HG03565 (cell line): Measurements from ENCODE around the gene ADAMTS2.

Source experiments
- ATAC-seq: cut with Tn5 transposase; IDR thresholded peaks from one replicate; pipeline ENCODE4 v1.9.1; 2021; ENCODE audit warnings: mild to moderate bottlenecking, moderate library complexity; ENCODE audit not compliant: unreplicated experiment

ADAMTS2 gene

DNA sequence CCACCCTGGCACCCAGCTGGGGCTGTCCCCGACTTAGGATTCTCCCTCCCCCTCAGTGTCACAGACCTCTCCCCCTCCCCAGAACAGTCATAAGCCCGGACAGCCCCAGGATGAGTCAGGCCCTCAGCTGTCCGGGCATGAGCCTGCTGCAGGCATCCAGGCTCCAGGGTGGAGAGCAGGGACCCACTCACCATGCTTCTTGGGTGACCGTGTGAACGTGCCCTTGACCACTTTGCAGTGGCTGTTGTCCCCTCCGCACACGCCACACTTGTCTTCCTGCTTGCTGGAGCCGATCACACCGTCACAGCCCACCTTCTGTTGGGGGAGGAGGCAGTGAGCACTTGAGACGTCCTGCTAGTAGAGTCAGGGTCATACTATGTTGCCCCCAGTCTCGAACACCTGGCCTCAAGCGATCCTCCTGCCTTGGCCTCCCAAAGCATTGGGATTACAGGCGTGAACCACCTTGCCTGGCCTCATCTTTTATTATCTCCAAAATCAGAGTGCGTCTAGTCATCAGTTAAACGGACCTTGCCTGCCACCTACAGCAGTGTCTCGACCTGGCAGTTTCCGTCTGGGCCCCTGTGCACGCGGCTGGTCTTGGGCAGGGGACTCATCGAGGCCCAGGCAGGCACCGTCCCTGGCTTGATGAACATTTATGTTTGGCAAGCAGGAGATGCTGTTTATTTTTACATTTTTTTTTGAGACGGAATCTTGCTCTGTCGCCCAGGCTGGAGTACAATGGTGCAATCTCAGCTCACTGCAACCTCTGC, 212.5 kb downstream of the ADAMTS2 start:
- no peak for ATAC-seq

GRCh38 chr5:179131886-179132585, 213.2 kb downstream of the ADAMTS2 start:
- ATAC-seq: no peak

DNA sequence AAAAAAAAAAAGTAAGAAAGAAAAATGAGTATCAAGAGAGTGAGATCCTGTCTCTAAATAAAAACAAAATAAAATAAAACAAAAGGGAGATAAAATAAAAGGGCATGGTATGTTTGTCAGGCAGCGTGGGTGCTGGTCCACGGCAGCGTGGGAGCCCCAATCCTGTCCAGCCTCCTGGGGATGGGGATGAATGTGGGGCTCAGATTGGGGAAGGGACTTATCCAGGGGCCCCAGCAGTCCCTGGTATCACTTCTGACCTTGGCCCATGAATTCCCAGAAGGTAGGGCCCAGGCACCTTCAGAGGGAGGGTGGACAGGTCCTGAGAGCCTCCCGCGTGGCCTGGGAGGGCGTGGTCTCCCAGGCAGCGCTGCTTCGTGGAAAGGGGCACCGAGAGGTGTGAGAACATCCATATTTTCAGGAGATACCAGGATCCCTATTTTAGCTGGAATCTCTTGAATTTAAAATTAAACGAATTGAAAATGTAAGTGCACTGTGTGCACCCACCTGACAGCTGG, 213.9 kb downstream of the ADAMTS2 start:
- ATAC-seq: no peak

GRCh38 chr5:179130101-179130681, 215.1 kb downstream of the ADAMTS2 start:
- no peak for ATAC-seq

- ATAC-seq: no peak
These were observed 215.6 kb downstream of the ADAMTS2 start for GRCh38 chr5:179129607-179130071.

- no peak for ATAC-seq
These were observed 216.3 kb downstream of the ADAMTS2 start for GRCh38 chr5:179128976-179129375.

DNA sequence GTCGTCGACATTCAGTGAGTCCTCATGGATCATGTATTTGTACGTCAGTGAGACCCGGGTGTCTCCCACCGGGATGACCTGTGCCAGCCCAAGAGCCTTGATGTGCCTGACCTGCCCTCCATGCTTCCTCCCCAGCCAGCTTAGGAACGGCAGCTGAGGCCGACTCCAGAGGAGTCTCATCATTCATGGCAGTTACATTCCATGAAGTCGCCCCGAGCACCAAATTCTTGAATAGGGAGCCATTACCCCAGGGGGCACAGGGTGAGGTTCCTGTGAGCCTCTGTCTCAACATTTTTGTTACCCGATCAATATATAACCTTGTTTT, 217.3 kb downstream of the ADAMTS2 start:
- no peak for ATAC-seq

GRCh38 chr5:179127136-179128040, 217.9 kb downstream of the ADAMTS2 start:
- ATAC-seq: no peak

DNA sequence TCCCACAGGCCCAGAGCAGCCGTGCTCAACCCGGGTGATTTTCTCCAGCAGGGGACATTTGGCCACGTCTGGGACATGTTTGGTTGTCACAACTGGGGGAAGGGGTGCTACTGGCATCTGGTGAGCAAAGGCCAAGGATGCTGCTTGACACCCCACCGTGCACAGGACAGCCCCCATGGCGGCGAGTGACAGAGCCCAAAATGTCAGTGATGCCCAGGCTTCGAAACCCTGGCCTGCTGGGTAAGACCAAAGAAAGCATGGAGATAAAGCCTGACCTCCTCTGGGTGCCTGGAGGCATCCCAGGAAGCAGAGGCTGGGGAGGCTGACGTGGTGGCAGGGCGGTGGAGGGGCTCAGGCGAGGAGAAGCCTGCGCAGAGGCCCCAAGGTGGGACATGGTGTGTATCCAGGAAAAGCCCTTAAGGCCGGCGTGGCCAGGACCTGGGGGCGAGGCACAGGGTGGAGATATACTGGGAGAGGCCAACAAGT, 218.7 kb downstream of the ADAMTS2 start:
- no peak for ATAC-seq

- no peak for ATAC-seq
These were observed 219.3 kb downstream of the ADAMTS2 start for GRCh38 chr5:179125789-179126505.

- no peak for ATAC-seq
These were observed 220.1 kb downstream of the ADAMTS2 start for GRCh38 chr5:179124853-179125788.

GRCh38 chr5:179124273-179124852, 220.9 kb downstream of the ADAMTS2 start:
- no peak for ATAC-seq

DNA sequence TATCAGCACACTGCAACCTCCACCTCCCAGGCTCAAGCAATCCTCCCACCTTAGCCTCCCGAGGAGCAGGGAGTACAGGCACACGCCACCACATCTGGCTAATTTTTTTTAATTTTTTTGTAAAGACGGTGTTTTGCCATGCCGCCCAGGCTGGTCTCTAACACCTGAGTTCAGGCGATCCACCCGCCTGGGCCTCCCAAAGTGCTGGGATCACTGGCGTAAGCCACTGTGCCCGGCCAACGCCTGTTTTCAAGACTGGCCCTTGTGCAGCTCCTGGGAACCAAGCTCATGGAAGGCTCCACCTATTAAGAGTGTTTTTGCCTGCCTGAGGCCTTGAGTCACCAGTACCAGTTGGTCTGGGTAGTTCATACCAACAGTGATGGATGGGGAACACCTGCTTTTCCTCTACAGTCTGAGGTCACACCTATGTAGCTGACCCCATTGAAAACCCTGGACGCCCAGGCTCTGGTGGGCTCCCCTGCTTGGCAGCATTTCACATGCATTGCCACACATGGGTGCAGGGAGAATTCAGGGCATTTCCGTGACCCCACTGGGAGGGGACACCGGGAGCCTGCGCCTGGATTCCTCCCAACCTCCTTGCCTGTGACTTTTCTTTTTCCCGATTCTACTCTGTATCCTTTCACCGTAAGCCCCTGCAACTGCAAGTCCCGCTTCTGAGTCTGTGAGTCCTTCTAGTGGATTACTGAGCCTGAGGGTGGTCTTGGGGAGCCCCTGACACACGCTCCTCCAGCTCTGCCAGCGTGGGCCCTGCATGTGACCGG, 221.6 kb downstream of the ADAMTS2 start:
- ATAC-seq: no peak

- no peak for ATAC-seq
These were observed 222.2 kb downstream of the ADAMTS2 start for GRCh38 chr5:179123109-179123426.

DNA sequence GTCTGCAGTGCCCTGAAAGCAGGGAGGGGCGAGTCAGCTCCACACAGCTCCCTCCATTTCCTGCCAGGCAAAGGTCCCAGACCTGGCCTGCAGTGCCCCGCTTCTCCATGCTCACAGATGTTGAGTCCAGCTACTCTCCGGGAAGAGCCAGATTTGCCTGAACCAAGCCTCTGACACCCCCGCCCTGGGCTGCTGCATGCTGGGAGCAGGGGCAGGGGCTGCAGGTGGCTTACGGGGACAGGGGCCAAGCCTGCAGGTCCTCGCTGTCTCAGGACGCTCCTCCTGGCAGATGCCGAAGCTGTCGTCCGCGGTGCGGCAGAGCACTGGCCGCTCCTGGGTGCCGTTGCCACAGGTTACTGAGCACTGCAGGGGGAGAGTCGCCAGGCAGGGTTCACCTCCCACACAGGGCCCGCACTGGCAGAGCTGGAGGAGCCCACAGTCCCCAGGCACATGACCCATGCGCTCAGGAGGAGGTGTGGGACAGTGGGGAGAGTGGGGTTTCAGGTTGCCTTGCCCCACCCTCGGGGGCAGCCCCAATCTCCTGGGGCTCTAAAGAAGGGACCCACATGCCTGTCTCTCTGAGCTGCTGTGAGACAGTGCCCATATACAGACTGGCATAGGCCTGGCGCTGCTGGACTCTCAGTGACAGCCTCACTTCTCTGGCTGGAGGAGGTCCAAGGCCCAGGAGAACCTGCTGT, 222.7 kb downstream of the ADAMTS2 start:
- no peak for ATAC-seq

- ATAC-seq: no peak
These were observed 223.6 kb downstream of the ADAMTS2 start for GRCh38 chr5:179121667-179122111.

DNA sequence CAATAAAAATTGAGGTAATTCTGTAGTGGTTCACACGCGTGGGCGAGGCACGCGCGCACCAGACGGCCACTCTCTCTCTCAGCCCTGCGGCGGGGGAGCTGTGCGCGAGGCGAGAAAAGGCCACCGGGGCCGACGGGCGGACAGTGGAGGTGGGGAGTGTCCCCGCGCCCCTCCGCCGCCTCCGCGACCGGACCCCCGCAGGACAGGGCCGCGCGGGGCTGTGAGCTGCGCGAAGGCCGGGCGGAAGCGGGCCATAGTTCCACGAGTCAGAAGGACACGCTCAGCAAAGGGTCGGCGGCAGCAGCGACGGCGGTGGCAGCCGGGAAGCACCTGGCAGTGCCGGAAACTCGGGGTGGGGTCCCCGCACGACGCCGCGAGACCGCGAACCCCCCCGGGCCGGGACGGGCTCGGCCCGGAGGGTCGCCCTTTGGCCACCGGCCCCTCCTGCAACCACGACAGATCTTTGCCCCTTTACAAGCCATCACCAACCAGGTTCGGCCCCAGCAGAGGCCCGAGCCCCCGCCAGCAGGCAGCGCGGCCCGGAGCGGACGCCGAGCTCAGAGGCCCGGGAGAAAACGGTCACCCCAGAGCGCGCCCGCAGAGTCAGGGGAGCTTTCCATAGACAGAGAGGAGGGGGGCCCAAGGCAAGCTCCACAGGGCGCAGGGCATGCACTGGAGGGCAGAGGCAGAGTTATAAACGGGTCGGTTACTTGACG, 224.2 kb downstream of the ADAMTS2 start:
- no peak for ATAC-seq
